ENCODE results near the gene RAP1B.

- no peak for TF ChIP-seq CTCF (IDR thresholded peaks at IDR 0.05)
- no peak for TF ChIP-seq POLR2A (IDR thresholded peaks at IDR 0.05)
Observed at GRCh38 chr12:68577949-68578348, 32.8 kb upstream of the RAP1B start.

Data from adrenal gland (tissue), 5 donors.